OCI-LY3 (cell line): ENCODE results near the gene FMNL1.
A peak's percentile ranks its signal among the peaks of the same experiment; 100 is the strongest.

Experiments used
- H2AFZ ChIP-seq: fragments of 200-600, 300-600 bp; shearing (Covaris generic); 2 replicates; pipeline ENCODE4 v1.6.0; 2014; ENCODE audit warnings: antibody characterized with exemption, low read depth, low read length
- H3K27ac ChIP-seq: fragments of 200-600, 300-600 bp; sonication (generic); 2 replicates; pipeline ENCODE4 v1.5.1; 2014; ENCODE audit warnings: mild to moderate bottlenecking, low read length, moderate library complexity, mixed read lengths
- H3K27me3 ChIP-seq: fragments of 200-600, 300-600 bp; sonication (generic); 2 replicates; pipeline ENCODE4 v1.6.1; 2014; ENCODE audit warnings: low read depth, low read length, mixed read lengths
- H3K36me3 ChIP-seq: fragments of 200-600, 300-600 bp; sonication (generic); replicated peaks from 2 replicates; pipeline ENCODE3; 2014; ENCODE audit warnings: low read depth, low read length, mixed read lengths
- H3K4me1 ChIP-seq: fragments of 300-600, 200-600 bp; sonication (generic); 2 replicates; pipeline ENCODE4 v1.6.1; 2014; ENCODE audit warnings: low read length, mixed read lengths
- H3K4me2 ChIP-seq: fragments of 200-600, 300-600 bp; sonication (generic); 2 replicates; pipeline ENCODE4 v1.6.1; 2014; ENCODE audit warnings: low read length, mixed read lengths
- H3K4me3 ChIP-seq: fragments of 300-600, 200-600 bp; sonication (generic); 2 replicates; pipeline ENCODE4 v1.5.1; 2014; ENCODE audit warnings: antibody characterized with exemption, mild to moderate bottlenecking, low read length, moderate library complexity
- H3K79me2 ChIP-seq: fragments of 300-600, 200-600 bp; shearing (Covaris generic); 2 replicates; pipeline ENCODE4 v1.6.1; 2014; ENCODE audit warnings: mild to moderate bottlenecking, low read length, mixed read lengths
- H3K9ac ChIP-seq: fragments of 300-600, 200-600 bp; shearing (Covaris generic); 2 replicates; pipeline ENCODE4 v1.6.0; 2014; ENCODE audit warnings: mild to moderate bottlenecking, low read length, moderate library complexity
- H3K9me3 ChIP-seq: fragments of 200-600, 300-600 bp; shearing (Covaris generic); 2 replicates; pipeline ENCODE4 v1.6.1; 2014; ENCODE audit warnings: low read length, mixed read lengths; ENCODE audit not compliant: insufficient read depth
- H4K20me1 ChIP-seq: fragments of 200-600, 300-600 bp; sonication (generic); 2 replicates; pipeline ENCODE4 v1.6.1; 2016; ENCODE audit warnings: low read length, mixed read lengths; ENCODE audit not compliant: insufficient read depth
- EZH2phosphoT487 ChIP-seq: fragments of 200-600 bp; shearing (Covaris generic); IDR thresholded peaks from 2 replicates; pipeline ENCODE4 v1.6.1; 2018; ENCODE audit warnings: antibody characterized with exemption, mixed run types, low read depth
- TF ChIP-seq, protein P1 (sequence below): fragments of 200-600, 300-600 bp; sonication (generic); IDR thresholded peaks from 2 replicates; pipeline ENCODE4 v1.5.1; 2014; ENCODE audit warnings: antibody characterized with exemption, low read length, low read depth

The FMNL1 gene

DNA sequence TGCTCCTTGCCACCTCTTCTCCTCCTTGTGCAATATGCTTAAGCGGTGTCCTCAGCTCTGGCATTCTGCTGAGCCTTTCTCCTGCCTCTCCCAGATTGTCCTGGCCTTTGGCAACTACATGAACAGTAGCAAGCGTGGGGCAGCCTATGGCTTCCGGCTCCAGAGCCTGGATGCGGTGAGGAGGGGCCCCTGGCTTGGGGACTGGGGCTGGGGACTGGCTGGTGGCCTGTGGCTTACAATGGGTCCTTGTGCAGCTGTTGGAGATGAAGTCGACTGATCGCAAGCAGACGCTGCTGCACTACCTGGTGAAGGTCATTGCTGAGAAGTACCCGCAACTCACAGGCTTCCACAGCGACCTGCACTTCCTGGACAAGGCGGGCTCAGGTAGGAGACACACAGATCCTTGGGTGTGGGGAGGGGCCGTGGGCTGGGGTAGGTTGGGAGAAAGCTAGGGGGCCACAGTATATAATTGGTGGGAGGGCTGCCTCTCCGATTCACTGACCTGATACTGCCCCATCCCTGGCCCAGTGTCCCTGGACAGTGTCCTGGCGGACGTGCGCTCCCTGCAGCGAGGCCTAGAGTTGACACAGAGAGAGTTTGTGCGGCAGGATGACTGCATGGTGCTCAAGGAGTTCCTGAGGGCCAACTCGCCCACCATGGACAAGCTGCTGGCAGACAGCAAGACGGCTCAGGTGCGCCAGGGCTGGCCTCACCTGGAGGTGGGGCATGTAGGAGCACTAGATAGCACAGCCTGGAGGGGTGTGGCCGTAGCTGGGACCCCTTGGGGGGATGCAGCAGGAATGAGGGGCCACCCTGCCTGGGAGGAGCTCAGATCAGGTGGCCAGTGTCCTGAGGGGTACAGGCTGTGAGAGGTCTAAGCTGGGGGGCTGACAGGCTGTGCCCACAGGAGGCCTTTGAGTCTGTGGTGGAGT lies 23.3 kb downstream of the FMNL1 start:
- Histone ChIP-seq H3K4me3 (no peak overlapping the region), H3K4me2 (no peak overlapping the region), H3K4me1 (peaks cover 15% of the 10 kb centered on the region; the same call in 1 of the 2 replicates), H3K9ac (no peak overlapping the region), H4K20me1 (no peaks in the 10 kb centered on the region), H3K27ac (no peak overlapping the region), H2AFZ (no peak overlapping the region), H3K9me3 (no peaks in the 10 kb centered on the region), H3K27me3 (no peaks in the 10 kb centered on the region), H3K36me3 (peaks cover 7% of the 10 kb centered on the region), H3K79me2 (peaks cover 7% of the 10 kb centered on the region; the same call in 1 of the 2 replicates)
- TF ChIP-seq, protein P1, sequence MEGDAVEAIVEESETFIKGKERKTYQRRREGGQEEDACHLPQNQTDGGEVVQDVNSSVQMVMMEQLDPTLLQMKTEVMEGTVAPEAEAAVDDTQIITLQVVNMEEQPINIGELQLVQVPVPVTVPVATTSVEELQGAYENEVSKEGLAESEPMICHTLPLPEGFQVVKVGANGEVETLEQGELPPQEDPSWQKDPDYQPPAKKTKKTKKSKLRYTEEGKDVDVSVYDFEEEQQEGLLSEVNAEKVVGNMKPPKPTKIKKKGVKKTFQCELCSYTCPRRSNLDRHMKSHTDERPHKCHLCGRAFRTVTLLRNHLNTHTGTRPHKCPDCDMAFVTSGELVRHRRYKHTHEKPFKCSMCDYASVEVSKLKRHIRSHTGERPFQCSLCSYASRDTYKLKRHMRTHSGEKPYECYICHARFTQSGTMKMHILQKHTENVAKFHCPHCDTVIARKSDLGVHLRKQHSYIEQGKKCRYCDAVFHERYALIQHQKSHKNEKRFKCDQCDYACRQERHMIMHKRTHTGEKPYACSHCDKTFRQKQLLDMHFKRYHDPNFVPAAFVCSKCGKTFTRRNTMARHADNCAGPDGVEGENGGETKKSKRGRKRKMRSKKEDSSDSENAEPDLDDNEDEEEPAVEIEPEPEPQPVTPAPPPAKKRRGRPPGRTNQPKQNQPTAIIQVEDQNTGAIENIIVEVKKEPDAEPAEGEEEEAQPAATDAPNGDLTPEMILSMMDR: no peak
- no peak for TF ChIP-seq EZH2phosphoT487

DNA sequence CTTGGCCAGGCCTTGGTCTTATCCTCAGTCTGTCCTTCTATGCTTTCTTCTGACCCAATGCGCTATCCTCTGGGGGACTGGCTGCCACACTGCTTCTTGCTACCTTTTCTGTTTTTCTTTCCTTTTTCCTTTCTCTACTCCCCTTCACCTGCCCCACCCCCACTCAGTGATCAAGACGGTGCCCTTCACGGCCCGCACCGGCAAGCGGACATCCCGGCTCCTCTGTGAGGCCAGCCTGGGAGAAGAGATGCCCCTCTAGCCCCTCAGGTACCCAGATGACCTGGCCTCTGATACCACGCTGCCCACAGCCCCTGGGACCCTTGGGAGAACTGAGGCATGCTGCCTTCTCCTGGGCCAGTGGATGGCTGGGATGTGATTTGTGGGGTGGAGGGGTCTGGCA lies 24.7 kb downstream of the FMNL1 start:
- Histone ChIP-seq H3K27me3 (no peaks in the 10 kb centered on the region), H2AFZ (no peak overlapping the region), H3K9me3 (no peaks in the 10 kb centered on the region), H3K4me3 (no peak overlapping the region), H3K4me1 (peaks cover 15% of the 10 kb centered on the region; the same call in 1 of the 2 replicates), H3K9ac (no peak overlapping the region), H3K79me2 (peaks cover 7% of the 10 kb centered on the region; the same call in 1 of the 2 replicates), H3K27ac (no peak overlapping the region), H3K4me2 (peak overlapping the region; percentile 92; the same call in 1 of the 2 replicates), H4K20me1 (no peaks in the 10 kb centered on the region), H3K36me3 (peaks cover 7% of the 10 kb centered on the region)
- no peak for TF ChIP-seq EZH2phosphoT487
- TF ChIP-seq, protein P1: no peak

DNA sequence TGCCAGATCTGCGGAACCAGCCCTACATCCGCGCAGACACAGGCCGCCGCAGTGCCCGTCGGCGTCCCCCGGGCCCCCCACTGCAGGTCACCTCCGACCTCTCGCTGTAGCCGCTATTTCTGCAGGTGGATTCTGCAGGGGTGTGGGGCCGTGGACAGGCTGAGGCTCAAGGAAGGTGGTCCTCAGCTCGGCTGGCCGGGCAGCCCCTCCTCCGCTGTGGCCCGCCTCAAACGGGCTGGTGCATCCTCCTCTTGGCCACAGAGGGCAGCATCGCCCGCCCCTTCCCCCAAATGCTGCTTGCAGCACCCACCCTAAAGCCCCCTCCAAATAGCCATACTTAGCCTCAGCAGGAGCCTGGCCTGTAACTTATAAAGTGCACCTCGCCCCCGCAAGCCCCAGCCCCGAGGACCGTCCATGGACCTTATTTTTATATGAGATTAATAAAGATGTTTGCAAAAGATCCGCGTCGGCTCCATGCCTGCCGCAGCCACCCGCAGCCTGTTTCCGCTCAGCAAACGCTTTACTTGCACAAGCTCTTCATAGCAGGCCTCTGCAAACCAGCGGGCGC lies 25.3 kb downstream of the FMNL1 start:
- H2AFZ ChIP-seq: no peak overlapping the region
- TF ChIP-seq, protein P1: peak; percentile 28
- TF ChIP-seq EZH2phosphoT487: no peak
- H3K4me3 ChIP-seq: peak overlapping the region; percentile 94
- H3K9ac ChIP-seq: peak overlapping the region; percentile 57
- peaks cover 15% of the 10 kb centered on the region; the same call in 1 of the 2 replicates for H3K4me1 ChIP-seq
- no peaks in the 10 kb centered on the region for H3K27me3 ChIP-seq
- peak overlapping the region; percentile 92 for H3K4me2 ChIP-seq
- H3K27ac ChIP-seq: peak overlapping the region; percentile 70
- peaks cover 7% of the 10 kb centered on the region; the same call in 1 of the 2 replicates for H3K79me2 ChIP-seq
- H4K20me1 ChIP-seq: no peaks in the 10 kb centered on the region
- no peaks in the 10 kb centered on the region for H3K9me3 ChIP-seq
- peaks cover 7% of the 10 kb centered on the region for H3K36me3 ChIP-seq
